HEK293 (cell line): Measurements from ENCODE around the gene BATF3.

ENCODE experiments used
- CTCF ChIA-PET: fragments of 350-600 bp; formaldehyde crosslinking; extraction: SDS; loops from one replicate; lab custom pipeline; 2021; ENCODE audit warnings: antibody characterized with exemption; lab: Yijun Ruan, JAX
- POLR2A ChIA-PET: fragments of 300-600 bp; formaldehyde crosslinking; extraction: SDS; loops from one replicate; lab custom pipeline; 2020; ENCODE audit warnings: antibody characterized with exemption, inconsistent platforms; lab: Yijun Ruan, JAX
- H3K27ac ChIP-seq: fragments of 200-500 bp; sonication (Bioruptor generic); 2 replicates; pipeline ENCODE4 v1.5.1; 2014; ENCODE audit warnings: low read depth, low read length, control low read depth, inconsistent platforms; ENCODE audit errors: extremely low read depth
- H3K36me3 ChIP-seq, 2 experiments: fragments of 200-500 bp in 1 of 2; sonication (Bioruptor generic) in 1 of 2; 1 replicate in 1 of 2; 2 replicates in 1 of 2; pipeline ENCODE4 v1.5.1; 2014 to 2017; ENCODE audit warnings: inconsistent platforms in 2 of 2, low read length in 2 of 2; ENCODE audit not compliant: control insufficient read depth in 2 of 2, insufficient read depth in 1 of 2
- H3K4me1 ChIP-seq: fragments of 200-500 bp; sonication (Bioruptor generic); 2 replicates; pipeline ENCODE4 v1.5.1; 2014; ENCODE audit warnings: mild to moderate bottlenecking, low read length, inconsistent platforms; ENCODE audit not compliant: control insufficient read depth, insufficient read depth
- H3K4me3 ChIP-seq: 2 replicates; pipeline ENCODE4 v1.5.1; 2011; ENCODE audit warnings: low read depth, mild to moderate bottlenecking, control low read depth, low read length, moderate library complexity
- H3K9me3 ChIP-seq: fragments of 200-500 bp; sonication (Bioruptor generic); 2 replicates; pipeline ENCODE4 v1.5.1; 2014; ENCODE audit warnings: low read depth, low read length, inconsistent platforms; ENCODE audit not compliant: control insufficient read depth, insufficient read depth
- BCL11A ChIP-seq: fragments of 450-650 bp; formaldehyde crosslinking; IDR thresholded peaks from 2 replicates; pipeline ENCODE4 v1.5.1; 2016; ENCODE audit warnings: low read depth, missing biosample characterization, missing genetic modification characterization
- ELK4 ChIP-seq: IDR thresholded peaks from 2 replicates; pipeline ENCODE4 v1.6.1; 2011; ENCODE audit warnings: mild to moderate bottlenecking, low read depth, low read length, borderline replicate concordance
- GLI4 ChIP-seq: fragments of 450-650 bp; formaldehyde crosslinking; IDR thresholded peaks from 2 replicates; pipeline ENCODE4 v1.5.1; 2016; ENCODE audit warnings: missing biosample characterization, missing genetic modification characterization
- GLIS1 ChIP-seq: fragments of 450-650 bp; formaldehyde crosslinking; IDR thresholded peaks from 2 replicates; pipeline ENCODE4 v1.5.1; 2016; ENCODE audit warnings: missing biosample characterization, missing genetic modification characterization
- KLF7 ChIP-seq: fragments of 450-650 bp; formaldehyde crosslinking; IDR thresholded peaks from 2 replicates; pipeline ENCODE4 v1.5.1; 2016; ENCODE audit warnings: missing biosample characterization, missing genetic modification characterization, borderline replicate concordance
- OVOL3 ChIP-seq: fragments of 450-650 bp; formaldehyde crosslinking; IDR thresholded peaks from 2 replicates; pipeline ENCODE4 v1.5.1; 2016; ENCODE audit warnings: missing biosample characterization, missing genetic modification characterization
- ZFP37 ChIP-seq: fragments of 450-650 bp; formaldehyde crosslinking; IDR thresholded peaks from 2 replicates; pipeline ENCODE4 v1.5.1; 2016; ENCODE audit warnings: missing biosample characterization, missing genetic modification characterization
- ZNF140 ChIP-seq: fragments of 450-650 bp; formaldehyde crosslinking; IDR thresholded peaks from 2 replicates; pipeline ENCODE4 v1.5.1; 2016; ENCODE audit warnings: missing biosample characterization, missing genetic modification characterization
- ZNF214 ChIP-seq: fragments of 450-650 bp; formaldehyde crosslinking; IDR thresholded peaks from 2 replicates; pipeline ENCODE4 v1.5.1; 2017; ENCODE audit warnings: missing biosample characterization, mild to moderate bottlenecking, missing genetic modification characterization, borderline replicate concordance
- ZNF221 ChIP-seq: fragments of 450-650 bp; formaldehyde crosslinking; IDR thresholded peaks from 2 replicates; pipeline ENCODE4 v1.5.1; 2017; ENCODE audit warnings: missing biosample characterization, missing genetic modification characterization, borderline replicate concordance
- ZNF23 ChIP-seq: fragments of 450-650 bp; formaldehyde crosslinking; IDR thresholded peaks from 2 replicates; pipeline ENCODE4 v1.5.1; 2016; ENCODE audit warnings: missing biosample characterization, missing genetic modification characterization, borderline replicate concordance
- ZNF24 ChIP-seq: fragments of 450-650 bp; formaldehyde crosslinking; IDR thresholded peaks from 2 replicates; pipeline ENCODE4 v1.5.1; 2016; ENCODE audit warnings: missing biosample characterization, missing genetic modification characterization
- ZNF266 ChIP-seq: fragments of 450-650 bp; formaldehyde crosslinking; IDR thresholded peaks from 2 replicates; pipeline ENCODE4 v1.5.1; 2016; ENCODE audit warnings: missing biosample characterization, missing genetic modification characterization, low read depth
- ZNF350 ChIP-seq: fragments of 450-650 bp; formaldehyde crosslinking; IDR thresholded peaks from 2 replicates; pipeline ENCODE4 v1.5.0; 2017; ENCODE audit warnings: missing biosample characterization, mild to moderate bottlenecking, missing genetic modification characterization
- ZNF514 ChIP-seq: fragments of 450-650 bp; formaldehyde crosslinking; IDR thresholded peaks from 2 replicates; pipeline ENCODE4 v1.5.1; 2016; ENCODE audit warnings: missing biosample characterization, missing genetic modification characterization
- ZNF518A ChIP-seq: fragments of 450-650 bp; formaldehyde crosslinking; conservative IDR thresholded peaks from 2 replicates; pipeline ENCODE4 v1.5.1; 2016; ENCODE audit warnings: low read depth, missing biosample characterization, missing genetic modification characterization
- ZNF623 ChIP-seq: fragments of 450-650 bp; formaldehyde crosslinking; IDR thresholded peaks from 2 replicates; pipeline ENCODE4 v1.5.1; 2016; ENCODE audit warnings: missing biosample characterization, missing genetic modification characterization
- ZNF626 ChIP-seq: fragments of 450-650 bp; sonication (Bioruptor Pico); formaldehyde crosslinking; IDR thresholded peaks from 2 replicates; pipeline ENCODE4 v1.5.1; 2018; ENCODE audit warnings: missing biosample characterization, missing genetic modification characterization, inconsistent platforms
- ZNF670 ChIP-seq: fragments of 450-650 bp; formaldehyde crosslinking; IDR thresholded peaks from 2 replicates; pipeline ENCODE4 v1.5.1; 2016; ENCODE audit warnings: missing biosample characterization, missing genetic modification characterization, low read depth
- TF ChIP-seq, protein P1 (sequence below): sonication (generic); formaldehyde crosslinking; IDR thresholded peaks from 2 replicates; pipeline ENCODE4 v1.8.1; 2022; ENCODE audit warnings: mild to moderate bottlenecking, moderate library complexity, missing genetic modification reagents
- TF ChIP-seq, protein P2 (sequence below): fragments of 450-650 bp; formaldehyde crosslinking; IDR thresholded peaks from 2 replicates; pipeline ENCODE4 v1.5.1; 2016; ENCODE audit warnings: missing biosample characterization, missing genetic modification characterization

BATF3 gene

GRCh38 chr1:212665241-212666115 is 34.2 kb downstream of the BATF3 start (continued):
- TF ChIP-seq ZNF518A (tag by site-specific recombination) (0 out of 2 replicates have a peak, but pooled peaks have one; percentile 30), ZNF214 (no peak)

GRCh38 chr1:212664409-212665199 is 35.0 kb downstream of the BATF3 start:
- Histone ChIP-seq H3K27ac (no peak overlapping the region), H3K36me3 (no peaks in the 10 kb centered on the region), H3K9me3 (no peaks in the 10 kb centered on the region)
- POLR2A ChIA-PET = interaction anchor here (0.9 to 1.3 kb wide), 4 partner anchors 24 to 126 kb away, joined by 3 to 8 read pairs (median 4); partner anchors contain the start of genes ATF3, NSL1 and TATDN3
- TF ChIP-seq, protein P1, sequence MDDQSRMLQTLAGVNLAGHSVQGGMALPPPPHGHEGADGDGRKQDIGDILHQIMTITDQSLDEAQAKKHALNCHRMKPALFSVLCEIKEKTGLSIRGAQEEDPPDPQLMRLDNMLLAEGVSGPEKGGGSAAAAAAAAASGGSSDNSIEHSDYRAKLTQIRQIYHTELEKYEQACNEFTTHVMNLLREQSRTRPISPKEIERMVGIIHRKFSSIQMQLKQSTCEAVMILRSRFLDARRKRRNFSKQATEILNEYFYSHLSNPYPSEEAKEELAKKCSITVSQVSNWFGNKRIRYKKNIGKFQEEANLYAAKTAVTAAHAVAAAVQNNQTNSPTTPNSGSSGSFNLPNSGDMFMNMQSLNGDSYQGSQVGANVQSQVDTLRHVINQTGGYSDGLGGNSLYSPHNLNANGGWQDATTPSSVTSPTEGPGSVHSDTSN = no peak
- TF ChIP-seq ZNF350 (tag by site-specific recombination) (no peak), ELK4 (no peak), ZNF23 (tag by site-specific recombination) (no peak), KLF7 (tag by site-specific recombination) (no peak), ZNF514 (tag by site-specific recombination) (no peak), ZNF140 (tag by site-specific recombination) (no peak), BCL11A (tag by site-specific recombination) (no peak), ZNF623 (tag by site-specific recombination) (no peak), ZNF670 (tag by site-specific recombination) (no peak), ZNF24 (no peak), GLI4 (tag by site-specific recombination) (no peak), OVOL3 (tag by site-specific recombination) (no peak), GLIS1 (tag by site-specific recombination) (no peak), ZFP37 (no peak), ZNF626 (tag by site-specific recombination) (no peak), ZNF221 (no peak), ZNF266 (tag by site-specific recombination) (no peak)
- TF ChIP-seq, protein P2, sequence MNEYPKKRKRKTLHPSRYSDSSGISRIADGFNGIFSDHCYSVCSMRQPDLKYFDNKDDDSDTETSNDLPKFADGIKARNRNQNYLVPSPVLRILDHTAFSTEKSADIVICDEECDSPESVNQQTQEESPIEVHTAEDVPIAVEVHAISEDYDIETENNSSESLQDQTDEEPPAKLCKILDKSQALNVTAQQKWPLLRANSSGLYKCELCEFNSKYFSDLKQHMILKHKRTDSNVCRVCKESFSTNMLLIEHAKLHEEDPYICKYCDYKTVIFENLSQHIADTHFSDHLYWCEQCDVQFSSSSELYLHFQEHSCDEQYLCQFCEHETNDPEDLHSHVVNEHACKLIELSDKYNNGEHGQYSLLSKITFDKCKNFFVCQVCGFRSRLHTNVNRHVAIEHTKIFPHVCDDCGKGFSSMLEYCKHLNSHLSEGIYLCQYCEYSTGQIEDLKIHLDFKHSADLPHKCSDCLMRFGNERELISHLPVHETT (tag by site-specific recombination) = no peak
- TF ChIP-seq, all 188 proteins: peak for 0
- H3K4me1 ChIP-seq = 0 out of 2 replicates have a peak, but pooled peaks cover 3% of the 10 kb centered on the region
- CTCF ChIA-PET = interaction anchor here (0.5 to 2.0 kb wide), 76 partner anchors 9 to 1742 kb away, joined by 3 to 21 read pairs (median 5); partner anchors contain the start of genes ATF3, NSL1 and TATDN3
- H3K4me3 ChIP-seq = no peak overlapping the region
